Measurements from ENCODE around the gene ZNF780B.
A peak's percentile ranks its signal among the peaks of the same experiment; 100 is the strongest.

The ZNF780B gene

DNA sequence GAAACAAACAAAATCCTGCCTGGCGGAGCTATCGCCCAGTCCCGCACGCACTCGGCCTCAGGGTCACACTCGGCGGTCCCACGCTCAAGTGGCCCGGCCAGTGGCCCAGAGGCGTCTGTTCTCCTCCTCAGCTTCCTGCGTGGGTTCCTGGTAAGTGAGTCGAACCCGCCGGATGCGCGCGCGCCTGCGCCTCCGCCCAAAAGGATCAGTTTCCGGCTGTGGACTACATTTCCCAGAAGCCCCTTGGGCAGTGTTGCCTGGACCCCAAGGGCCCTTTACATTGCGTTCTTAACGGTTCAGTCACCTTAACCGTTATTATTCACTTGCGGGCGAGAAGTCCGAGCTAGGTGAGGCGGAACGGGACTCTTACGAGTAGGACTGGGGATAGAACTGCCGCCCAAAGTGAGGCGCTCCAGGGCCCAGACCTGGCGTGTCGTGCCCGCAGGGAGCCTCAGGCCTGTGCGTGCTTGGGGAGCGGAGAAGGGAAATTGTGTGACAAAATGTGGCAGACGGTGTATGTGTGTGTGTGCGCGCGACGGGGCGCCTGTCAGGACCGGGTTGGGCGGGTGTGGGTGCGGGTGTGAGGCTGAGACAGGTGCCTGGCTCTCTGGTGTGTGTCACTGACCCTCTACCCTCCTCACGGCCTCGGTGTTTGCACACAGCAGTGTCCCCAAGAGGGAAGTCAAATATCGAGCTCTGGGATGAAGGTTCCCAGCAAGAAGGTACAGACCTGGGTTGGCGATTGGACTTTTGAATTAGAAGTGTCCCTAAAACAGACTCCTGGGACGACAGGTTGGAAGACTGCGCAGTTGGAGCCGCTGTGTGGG lies 59.0 kb downstream of the ZNF780B start, which contains the start of gene ZNF546:
Gene ZNF546 (plus strand): TSS at position 250 of the 827 bp plus-strand sequence. CDS start 1,267 bp downstream, outside the sequence.
- H3K4me3 ChIP-seq (ENCODE audit: low read depth, low read length): peak within 1 kb of the TSS; percentile 85
- TF ChIP-seq, protein P1, sequence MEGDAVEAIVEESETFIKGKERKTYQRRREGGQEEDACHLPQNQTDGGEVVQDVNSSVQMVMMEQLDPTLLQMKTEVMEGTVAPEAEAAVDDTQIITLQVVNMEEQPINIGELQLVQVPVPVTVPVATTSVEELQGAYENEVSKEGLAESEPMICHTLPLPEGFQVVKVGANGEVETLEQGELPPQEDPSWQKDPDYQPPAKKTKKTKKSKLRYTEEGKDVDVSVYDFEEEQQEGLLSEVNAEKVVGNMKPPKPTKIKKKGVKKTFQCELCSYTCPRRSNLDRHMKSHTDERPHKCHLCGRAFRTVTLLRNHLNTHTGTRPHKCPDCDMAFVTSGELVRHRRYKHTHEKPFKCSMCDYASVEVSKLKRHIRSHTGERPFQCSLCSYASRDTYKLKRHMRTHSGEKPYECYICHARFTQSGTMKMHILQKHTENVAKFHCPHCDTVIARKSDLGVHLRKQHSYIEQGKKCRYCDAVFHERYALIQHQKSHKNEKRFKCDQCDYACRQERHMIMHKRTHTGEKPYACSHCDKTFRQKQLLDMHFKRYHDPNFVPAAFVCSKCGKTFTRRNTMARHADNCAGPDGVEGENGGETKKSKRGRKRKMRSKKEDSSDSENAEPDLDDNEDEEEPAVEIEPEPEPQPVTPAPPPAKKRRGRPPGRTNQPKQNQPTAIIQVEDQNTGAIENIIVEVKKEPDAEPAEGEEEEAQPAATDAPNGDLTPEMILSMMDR (conservative IDR thresholded peaks at IDR 0.05; ENCODE audit: low read depth, low read length): no peak
- peak; percentile 90 for DNase-seq (ENCODE audit: low read depth)

DNA sequence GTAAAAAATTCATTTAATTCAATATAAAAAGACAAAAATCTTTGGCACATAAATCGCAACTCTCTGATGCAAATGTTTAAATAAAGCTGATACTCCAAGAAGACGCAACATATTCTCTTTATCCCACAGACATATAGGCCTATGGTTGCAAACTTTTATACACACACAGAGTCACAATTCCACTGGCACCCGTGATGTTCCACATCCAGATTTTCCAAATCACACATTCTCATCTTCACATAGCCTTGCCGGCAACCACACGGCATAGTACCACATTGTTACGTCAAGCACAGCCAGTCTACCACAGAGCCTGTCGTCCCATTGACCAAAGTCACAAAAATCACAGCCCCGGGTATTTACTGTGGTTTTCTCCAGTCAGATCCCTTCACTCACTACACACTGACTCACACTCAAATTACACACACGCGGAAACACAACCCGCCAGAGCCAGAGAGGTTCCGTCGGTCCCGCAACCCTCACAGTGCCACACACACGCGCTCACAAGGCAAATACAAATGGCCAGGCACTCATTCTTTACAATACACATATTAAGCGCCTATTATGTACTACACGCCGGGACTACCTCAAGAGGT lies 59.7 kb downstream of the ZNF780B start:
- TF ChIP-seq, protein P1 (conservative IDR thresholded peaks at IDR 0.05; ENCODE audit: low read depth, low read length): no peak
- peak; percentile 53 for DNase-seq (ENCODE audit: low read depth)
- peak overlapping the region; percentile 85 for H3K4me3 ChIP-seq (ENCODE audit: low read depth, low read length)

DNA sequence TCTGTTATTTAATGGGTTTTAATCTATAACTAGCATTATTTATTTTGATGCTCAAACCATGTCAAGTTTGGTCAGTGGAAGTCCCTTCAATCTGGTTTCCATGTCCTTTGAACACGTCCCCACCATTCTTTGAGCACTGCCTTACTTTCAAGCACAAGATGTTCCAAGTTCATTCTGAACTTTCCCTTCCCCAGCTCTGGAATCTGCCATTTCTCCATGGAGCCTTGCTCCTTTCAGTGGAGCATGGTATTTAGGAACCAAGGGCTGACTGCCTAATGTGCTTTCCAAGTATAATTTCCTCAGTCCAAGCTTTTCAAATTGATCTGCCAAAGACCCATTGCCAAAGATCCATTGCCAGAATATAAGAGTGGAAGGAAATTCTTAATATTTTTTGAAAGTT lies 60.2 kb downstream of the ZNF780B start:
- TF ChIP-seq, protein P1 (conservative IDR thresholded peaks at IDR 0.05; ENCODE audit: low read depth, low read length): no peak
- DNase-seq (ENCODE audit: low read depth): no peak
- no peak overlapping the region for H3K4me3 ChIP-seq (ENCODE audit: low read depth, low read length)

DNA sequence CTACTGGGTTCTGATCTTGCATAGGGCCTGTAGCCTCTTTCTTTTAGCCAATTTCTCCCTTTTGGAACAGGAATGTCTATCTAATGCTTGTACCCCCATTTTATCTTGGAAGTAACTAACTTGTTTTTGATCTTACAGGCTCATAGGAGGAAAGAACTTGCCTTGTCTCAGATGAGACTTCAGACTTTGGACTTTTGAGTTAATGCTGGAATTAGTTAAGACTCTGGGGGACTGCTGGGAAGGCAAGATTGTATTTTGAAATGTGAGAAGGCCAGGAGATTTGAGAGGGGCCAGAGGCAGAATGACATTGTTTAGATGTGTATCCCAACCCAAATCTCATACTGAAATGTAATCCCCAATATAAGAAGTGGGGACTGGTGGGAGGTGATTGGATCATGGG lies 61.7 kb downstream of the ZNF780B start:
- no peak overlapping the region for H3K4me3 ChIP-seq (ENCODE audit: low read depth, low read length)
- TF ChIP-seq, protein P1 (conservative IDR thresholded peaks at IDR 0.05; ENCODE audit: low read depth, low read length): no peak
- no peak for DNase-seq (ENCODE audit: low read depth)

DNA sequence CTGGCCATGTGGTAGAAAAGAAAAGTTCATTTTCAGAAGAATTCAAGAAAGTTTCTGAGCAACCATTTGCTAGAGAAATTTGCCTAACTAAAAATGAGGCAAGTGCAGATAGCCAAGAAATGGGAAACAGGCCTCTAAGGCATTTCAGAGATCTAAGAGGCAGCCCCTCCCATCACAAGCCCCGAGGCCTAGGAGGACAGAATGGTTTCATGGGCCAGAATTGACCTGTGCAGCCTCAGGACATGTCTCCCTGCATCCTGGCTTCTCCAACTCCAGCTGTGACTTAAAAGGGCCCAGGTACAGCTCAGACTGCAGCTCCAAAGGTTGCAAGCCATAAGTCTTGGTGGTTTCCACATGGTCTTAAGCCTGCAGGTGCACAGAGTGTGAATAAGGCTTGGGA lies 62.4 kb downstream of the ZNF780B start:
- DNase-seq (ENCODE audit: low read depth): no peak
- no peak overlapping the region for H3K4me3 ChIP-seq (ENCODE audit: low read depth, low read length)
- TF ChIP-seq, protein P1 (conservative IDR thresholded peaks at IDR 0.05; ENCODE audit: low read depth, low read length): no peak

DNA sequence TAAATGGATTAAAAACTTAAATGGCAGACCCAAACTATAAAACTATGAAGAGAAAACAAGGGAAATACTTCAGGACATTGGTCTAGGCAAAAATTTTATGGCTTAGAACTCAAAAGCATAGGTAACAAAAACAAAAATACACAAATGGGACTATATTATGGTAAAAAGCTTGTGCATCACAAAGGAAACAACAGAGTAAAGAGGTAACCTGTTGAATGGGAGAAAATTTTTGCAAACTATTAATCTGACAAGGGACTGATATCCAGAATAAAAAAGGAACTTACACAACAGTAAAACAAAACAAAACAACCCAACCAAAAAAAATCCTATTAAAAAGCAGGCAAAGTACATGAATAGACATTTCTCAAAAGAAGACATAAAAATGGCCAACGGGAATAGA lies 68.4 kb downstream of the ZNF780B start:
- TF ChIP-seq, protein P1 (conservative IDR thresholded peaks at IDR 0.05; ENCODE audit: low read depth, low read length): no peak
- H3K4me3 ChIP-seq (ENCODE audit: low read depth, low read length): no peak overlapping the region
- DNase-seq (ENCODE audit: low read depth): no peak

All from choroid plexus epithelial cell (primary cell).